OCI-LY3 (cell line): ENCODE measurements around the gene ACSS1.

ENCODE experiments used
- H2AFZ ChIP-seq: fragments of 200-600, 300-600 bp; shearing (Covaris generic); 2 replicates; pipeline ENCODE4 v1.6.0; 2014; ENCODE audit warnings: antibody characterized with exemption, low read depth, low read length
- H3K27ac ChIP-seq: fragments of 200-600, 300-600 bp; sonication (generic); 2 replicates; pipeline ENCODE4 v1.5.1; 2014; ENCODE audit warnings: mild to moderate bottlenecking, low read length, moderate library complexity, mixed read lengths
- H3K27me3 ChIP-seq: fragments of 200-600, 300-600 bp; sonication (generic); 2 replicates; pipeline ENCODE4 v1.6.1; 2014; ENCODE audit warnings: low read depth, low read length, mixed read lengths
- H3K36me3 ChIP-seq: fragments of 200-600, 300-600 bp; sonication (generic); replicated peaks from 2 replicates; pipeline ENCODE3; 2014; ENCODE audit warnings: low read depth, low read length, mixed read lengths
- H3K4me1 ChIP-seq: fragments of 300-600, 200-600 bp; sonication (generic); 2 replicates; pipeline ENCODE4 v1.6.1; 2014; ENCODE audit warnings: low read length, mixed read lengths
- H3K4me2 ChIP-seq: fragments of 200-600, 300-600 bp; sonication (generic); 2 replicates; pipeline ENCODE4 v1.6.1; 2014; ENCODE audit warnings: low read length, mixed read lengths
- H3K4me3 ChIP-seq: fragments of 300-600, 200-600 bp; sonication (generic); 2 replicates; pipeline ENCODE4 v1.5.1; 2014; ENCODE audit warnings: antibody characterized with exemption, mild to moderate bottlenecking, low read length, moderate library complexity
- H3K79me2 ChIP-seq: fragments of 300-600, 200-600 bp; shearing (Covaris generic); 2 replicates; pipeline ENCODE4 v1.6.1; 2014; ENCODE audit warnings: mild to moderate bottlenecking, low read length, mixed read lengths
- H3K9ac ChIP-seq: fragments of 300-600, 200-600 bp; shearing (Covaris generic); 2 replicates; pipeline ENCODE4 v1.6.0; 2014; ENCODE audit warnings: mild to moderate bottlenecking, low read length, moderate library complexity
- H3K9me3 ChIP-seq: fragments of 200-600, 300-600 bp; shearing (Covaris generic); 2 replicates; pipeline ENCODE4 v1.6.1; 2014; ENCODE audit warnings: low read length, mixed read lengths; ENCODE audit not compliant: insufficient read depth
- H4K20me1 ChIP-seq: fragments of 200-600, 300-600 bp; sonication (generic); 2 replicates; pipeline ENCODE4 v1.6.1; 2016; ENCODE audit warnings: low read length, mixed read lengths; ENCODE audit not compliant: insufficient read depth
- CTCF ChIP-seq: fragments of 200-600, 300-600 bp; sonication (generic); IDR thresholded peaks from 2 replicates; pipeline ENCODE4 v1.5.1; 2014; ENCODE audit warnings: antibody characterized with exemption, low read length, low read depth
- EZH2phosphoT487 ChIP-seq: fragments of 200-600 bp; shearing (Covaris generic); IDR thresholded peaks from 2 replicates; pipeline ENCODE4 v1.6.1; 2018; ENCODE audit warnings: antibody characterized with exemption, mixed run types, low read depth

The ACSS1 gene

GRCh38 chr20:25025091-25025861, 32.7 kb downstream of the ACSS1 start:
- no peaks in the 10 kb centered on the region for H3K79me2 ChIP-seq
- H3K27me3 ChIP-seq, result no peaks in the 10 kb centered on the region
- H3K36me3 ChIP-seq, result no peaks in the 10 kb centered on the region
- no peak overlapping the region for H3K9ac ChIP-seq
- no peaks in the 10 kb centered on the region for H4K20me1 ChIP-seq
- H3K4me1 ChIP-seq, result no peaks in the 10 kb centered on the region
- H3K4me3 ChIP-seq, result no peak overlapping the region
- no peak for TF ChIP-seq EZH2phosphoT487
- TF ChIP-seq CTCF, result no peak
- H2AFZ ChIP-seq, result no peak overlapping the region
- no peaks in the 10 kb centered on the region for H3K9me3 ChIP-seq
- H3K27ac ChIP-seq, result no peak overlapping the region
- no peak overlapping the region for H3K4me2 ChIP-seq

DNA sequence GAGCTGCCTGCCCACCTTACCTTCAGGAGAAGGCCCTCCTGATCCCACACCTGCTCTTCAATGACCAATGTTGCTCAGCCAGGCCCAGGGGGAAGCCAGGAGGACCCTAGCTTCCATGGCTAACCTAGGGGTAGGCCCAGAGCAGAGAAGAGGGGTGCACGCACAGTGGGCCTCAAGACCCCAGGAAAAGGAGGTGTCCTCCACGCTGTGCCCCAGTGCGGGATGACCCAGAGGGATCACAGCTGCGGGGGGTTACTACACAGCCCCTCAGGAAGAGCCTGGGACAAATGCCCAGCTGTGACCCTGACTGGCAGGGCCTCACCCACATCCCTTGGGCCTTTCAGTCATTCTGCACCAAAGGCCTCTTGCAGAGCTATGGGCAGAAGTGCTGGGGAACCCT, 33.8 kb downstream of the ACSS1 start:
- H3K4me2 ChIP-seq, result no peak overlapping the region
- no peaks in the 10 kb centered on the region for H3K79me2 ChIP-seq
- no peak overlapping the region for H3K27ac ChIP-seq
- H3K4me3 ChIP-seq, result no peak overlapping the region
- no peaks in the 10 kb centered on the region for H3K36me3 ChIP-seq
- TF ChIP-seq CTCF, result no peak
- no peak for TF ChIP-seq EZH2phosphoT487
- no peaks in the 10 kb centered on the region for H3K27me3 ChIP-seq
- H3K9me3 ChIP-seq, result no peaks in the 10 kb centered on the region
- no peak overlapping the region for H3K9ac ChIP-seq
- H2AFZ ChIP-seq, result no peak overlapping the region
- H3K4me1 ChIP-seq, result no peaks in the 10 kb centered on the region
- H4K20me1 ChIP-seq, result no peaks in the 10 kb centered on the region

DNA sequence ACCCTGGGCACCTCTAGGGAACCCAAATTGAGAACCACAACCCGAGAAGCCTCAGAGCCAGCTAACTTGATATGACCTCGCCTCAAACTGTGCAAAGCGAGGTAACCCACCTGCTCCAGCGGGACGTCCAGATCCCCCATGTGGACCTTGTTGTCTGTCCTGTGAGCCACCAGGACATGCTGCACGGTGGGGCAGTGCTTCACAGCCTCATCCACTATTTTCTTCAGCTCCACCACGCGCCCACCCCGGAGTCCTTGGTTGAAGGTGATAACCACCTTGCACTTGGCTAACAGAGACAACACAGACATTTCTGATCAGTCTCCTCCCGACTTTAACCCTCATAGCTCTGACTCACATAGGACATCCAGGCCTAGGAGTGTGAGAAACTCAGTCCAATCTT, 34.6 kb downstream of the ACSS1 start:
- TF ChIP-seq CTCF (no peak), EZH2phosphoT487 (no peak)
- H2AFZ ChIP-seq, result no peak overlapping the region
- H3K4me2 ChIP-seq, result no peak overlapping the region
- no peak overlapping the region for H3K4me3 ChIP-seq
- no peaks in the 10 kb centered on the region for H3K9me3 ChIP-seq
- H3K9ac ChIP-seq, result no peak overlapping the region
- no peaks in the 10 kb centered on the region for H3K4me1 ChIP-seq
- H3K27me3 ChIP-seq, result no peaks in the 10 kb centered on the region
- no peak overlapping the region for H3K27ac ChIP-seq
- H3K79me2 ChIP-seq, result no peaks in the 10 kb centered on the region
- H4K20me1 ChIP-seq, result no peaks in the 10 kb centered on the region
- H3K36me3 ChIP-seq, result no peaks in the 10 kb centered on the region

DNA sequence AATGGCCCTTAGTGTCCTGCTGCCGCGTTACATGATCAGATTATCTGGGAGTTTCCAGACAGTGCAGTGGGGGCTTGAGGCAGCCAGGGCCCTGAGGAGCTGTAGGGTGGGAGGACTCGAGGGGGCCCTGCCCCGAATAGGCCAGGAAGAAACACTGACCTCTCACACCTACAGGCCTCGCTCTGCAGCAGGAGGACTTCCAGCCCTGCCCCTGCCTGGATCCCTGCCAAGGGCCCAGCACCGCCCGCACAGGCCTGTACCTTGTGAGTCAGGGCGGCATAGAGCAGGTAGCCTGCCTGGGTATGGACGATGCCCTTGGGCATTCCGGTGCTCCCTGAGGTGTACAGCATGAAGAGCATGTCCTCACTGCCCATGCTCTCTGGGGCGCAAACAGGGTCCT, 35.3 kb downstream of the ACSS1 start:
- Histone ChIP-seq H3K36me3 (no peaks in the 10 kb centered on the region), H3K4me1 (no peaks in the 10 kb centered on the region), H4K20me1 (no peaks in the 10 kb centered on the region), H3K4me3 (no peak overlapping the region), H3K9me3 (no peaks in the 10 kb centered on the region), H3K27me3 (no peaks in the 10 kb centered on the region), H3K27ac (no peak overlapping the region), H3K4me2 (no peak overlapping the region), H3K79me2 (no peaks in the 10 kb centered on the region), H3K9ac (no peak overlapping the region), H2AFZ (no peak overlapping the region)
- no peak for TF ChIP-seq EZH2phosphoT487
- no peak for TF ChIP-seq CTCF
